OCI-LY3 (cell line): ENCODE data around the gene GSE1.
A peak's percentile ranks its signal among the peaks of the same experiment; 100 is the strongest.

Experiments used
- H2AFZ ChIP-seq: fragments of 200-600, 300-600 bp; shearing (Covaris generic); 2 replicates; pipeline ENCODE4 v1.6.0; 2014; ENCODE audit warnings: antibody characterized with exemption, low read depth, low read length
- H3K27ac ChIP-seq: fragments of 200-600, 300-600 bp; sonication (generic); 2 replicates; pipeline ENCODE4 v1.5.1; 2014; ENCODE audit warnings: mild to moderate bottlenecking, low read length, moderate library complexity, mixed read lengths
- H3K27me3 ChIP-seq: fragments of 200-600, 300-600 bp; sonication (generic); 2 replicates; pipeline ENCODE4 v1.6.1; 2014; ENCODE audit warnings: low read depth, low read length, mixed read lengths
- H3K36me3 ChIP-seq: fragments of 200-600, 300-600 bp; sonication (generic); replicated peaks from 2 replicates; pipeline ENCODE3; 2014; ENCODE audit warnings: low read depth, low read length, mixed read lengths
- H3K4me1 ChIP-seq: fragments of 300-600, 200-600 bp; sonication (generic); 2 replicates; pipeline ENCODE4 v1.6.1; 2014; ENCODE audit warnings: low read length, mixed read lengths
- H3K4me2 ChIP-seq: fragments of 200-600, 300-600 bp; sonication (generic); 2 replicates; pipeline ENCODE4 v1.6.1; 2014; ENCODE audit warnings: low read length, mixed read lengths
- H3K4me3 ChIP-seq: fragments of 300-600, 200-600 bp; sonication (generic); 2 replicates; pipeline ENCODE4 v1.5.1; 2014; ENCODE audit warnings: antibody characterized with exemption, mild to moderate bottlenecking, low read length, moderate library complexity
- H3K79me2 ChIP-seq: fragments of 300-600, 200-600 bp; shearing (Covaris generic); 2 replicates; pipeline ENCODE4 v1.6.1; 2014; ENCODE audit warnings: mild to moderate bottlenecking, low read length, mixed read lengths
- H3K9ac ChIP-seq: fragments of 300-600, 200-600 bp; shearing (Covaris generic); 2 replicates; pipeline ENCODE4 v1.6.0; 2014; ENCODE audit warnings: mild to moderate bottlenecking, low read length, moderate library complexity
- H3K9me3 ChIP-seq: fragments of 200-600, 300-600 bp; shearing (Covaris generic); 2 replicates; pipeline ENCODE4 v1.6.1; 2014; ENCODE audit warnings: low read length, mixed read lengths; ENCODE audit not compliant: insufficient read depth
- H4K20me1 ChIP-seq: fragments of 200-600, 300-600 bp; sonication (generic); 2 replicates; pipeline ENCODE4 v1.6.1; 2016; ENCODE audit warnings: low read length, mixed read lengths; ENCODE audit not compliant: insufficient read depth
- EZH2phosphoT487 ChIP-seq: fragments of 200-600 bp; shearing (Covaris generic); IDR thresholded peaks from 2 replicates; pipeline ENCODE4 v1.6.1; 2018; ENCODE audit warnings: antibody characterized with exemption, mixed run types, low read depth
- TF ChIP-seq, protein P1 (sequence below): fragments of 200-600, 300-600 bp; sonication (generic); IDR thresholded peaks from 2 replicates; pipeline ENCODE4 v1.5.1; 2014; ENCODE audit warnings: antibody characterized with exemption, low read length, low read depth

GSE1 gene

GRCh38 chr16:85632709-85633437 is 19.8 kb downstream of the GSE1 start:
- H3K4me3 ChIP-seq = no peak overlapping the region
- no peak overlapping the region for H3K27ac ChIP-seq
- peaks cover 98% of the 10 kb centered on the region for H4K20me1 ChIP-seq
- H2AFZ ChIP-seq = no peak overlapping the region
- H3K79me2 ChIP-seq = peaks cover 32% of the 10 kb centered on the region
- no peak overlapping the region for H3K4me2 ChIP-seq
- no peaks in the 10 kb centered on the region for H3K4me1 ChIP-seq
- peaks cover 8% of the 10 kb centered on the region; the same call in 1 of the 2 replicates for H3K9me3 ChIP-seq
- TF ChIP-seq, protein P1, sequence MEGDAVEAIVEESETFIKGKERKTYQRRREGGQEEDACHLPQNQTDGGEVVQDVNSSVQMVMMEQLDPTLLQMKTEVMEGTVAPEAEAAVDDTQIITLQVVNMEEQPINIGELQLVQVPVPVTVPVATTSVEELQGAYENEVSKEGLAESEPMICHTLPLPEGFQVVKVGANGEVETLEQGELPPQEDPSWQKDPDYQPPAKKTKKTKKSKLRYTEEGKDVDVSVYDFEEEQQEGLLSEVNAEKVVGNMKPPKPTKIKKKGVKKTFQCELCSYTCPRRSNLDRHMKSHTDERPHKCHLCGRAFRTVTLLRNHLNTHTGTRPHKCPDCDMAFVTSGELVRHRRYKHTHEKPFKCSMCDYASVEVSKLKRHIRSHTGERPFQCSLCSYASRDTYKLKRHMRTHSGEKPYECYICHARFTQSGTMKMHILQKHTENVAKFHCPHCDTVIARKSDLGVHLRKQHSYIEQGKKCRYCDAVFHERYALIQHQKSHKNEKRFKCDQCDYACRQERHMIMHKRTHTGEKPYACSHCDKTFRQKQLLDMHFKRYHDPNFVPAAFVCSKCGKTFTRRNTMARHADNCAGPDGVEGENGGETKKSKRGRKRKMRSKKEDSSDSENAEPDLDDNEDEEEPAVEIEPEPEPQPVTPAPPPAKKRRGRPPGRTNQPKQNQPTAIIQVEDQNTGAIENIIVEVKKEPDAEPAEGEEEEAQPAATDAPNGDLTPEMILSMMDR = no peak
- TF ChIP-seq EZH2phosphoT487 = no peak
- H3K9ac ChIP-seq = no peak overlapping the region
- H3K27me3 ChIP-seq = no peaks in the 10 kb centered on the region
- peaks cover 14% of the 10 kb centered on the region for H3K36me3 ChIP-seq

GRCh38 chr16:85633438-85633743 is 20.3 kb downstream of the GSE1 start:
- peaks cover 27% of the 10 kb centered on the region for H3K79me2 ChIP-seq
- peaks cover 8% of the 10 kb centered on the region; the same call in 1 of the 2 replicates for H3K9me3 ChIP-seq
- H3K9ac ChIP-seq = no peak overlapping the region
- H2AFZ ChIP-seq = no peak overlapping the region
- H3K27ac ChIP-seq = no peak overlapping the region
- H3K36me3 ChIP-seq = peaks cover 14% of the 10 kb centered on the region
- TF ChIP-seq EZH2phosphoT487 = no peak
- TF ChIP-seq, protein P1 = no peak
- H4K20me1 ChIP-seq = peaks cover 98% of the 10 kb centered on the region
- no peak overlapping the region for H3K4me3 ChIP-seq
- H3K4me2 ChIP-seq = no peak overlapping the region
- H3K4me1 ChIP-seq = no peaks in the 10 kb centered on the region
- H3K27me3 ChIP-seq = no peaks in the 10 kb centered on the region

GRCh38 chr16:85633888-85634287 is 20.8 kb downstream of the GSE1 start:
- Histone ChIP-seq H3K36me3 (peaks cover 13% of the 10 kb centered on the region), H3K79me2 (peaks cover 23% of the 10 kb centered on the region), H3K27ac (no peak overlapping the region), H3K27me3 (no peaks in the 10 kb centered on the region), H3K4me1 (no peaks in the 10 kb centered on the region), H4K20me1 (peaks cover 97% of the 10 kb centered on the region), H3K4me2 (no peak overlapping the region), H3K9me3 (peaks cover 8% of the 10 kb centered on the region; the same call in 1 of the 2 replicates), H3K4me3 (no peak overlapping the region), H2AFZ (no peak overlapping the region), H3K9ac (no peak overlapping the region)
- no peak for TF ChIP-seq EZH2phosphoT487
- TF ChIP-seq, protein P1 = no peak

DNA sequence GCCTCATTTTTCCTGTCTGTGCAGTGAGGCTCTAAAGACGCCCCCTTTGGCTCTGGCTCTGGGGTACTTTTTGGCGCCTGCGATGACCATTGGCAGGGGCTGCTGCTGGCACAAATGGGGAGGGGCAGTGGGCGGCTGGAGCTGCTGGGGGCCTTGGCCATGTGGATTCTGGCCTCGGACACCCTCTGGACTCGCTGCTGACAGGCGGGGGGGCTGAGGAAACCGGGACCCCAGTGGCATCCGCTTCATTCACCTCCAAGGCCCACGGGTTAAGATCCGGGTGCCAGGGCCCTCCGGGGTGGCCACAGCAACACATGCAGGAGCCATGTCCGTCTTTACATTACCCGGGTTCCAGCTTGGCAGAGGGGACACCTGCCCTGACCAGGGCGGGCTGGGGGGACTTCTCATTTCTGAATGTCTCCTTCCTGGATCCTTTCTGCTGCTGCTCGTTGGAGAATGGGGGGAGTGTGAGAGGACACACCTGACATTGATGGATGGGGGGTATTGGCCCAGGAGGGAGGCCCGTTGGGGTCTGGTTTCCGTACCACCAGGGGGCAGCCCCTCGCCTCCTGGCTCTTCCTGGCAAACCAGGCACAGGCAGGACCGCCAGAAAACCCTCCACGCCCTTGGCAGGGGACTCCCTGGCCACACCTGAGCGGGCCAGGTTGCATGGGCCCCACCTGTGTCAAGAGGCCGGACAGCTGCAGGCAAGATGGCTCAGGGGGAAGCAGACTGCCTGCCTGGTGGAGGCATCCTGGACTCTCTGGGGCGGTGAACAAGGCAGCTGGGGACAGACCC is 21.8 kb downstream of the GSE1 start:
- no peak overlapping the region for H3K9ac ChIP-seq
- no peak for TF ChIP-seq EZH2phosphoT487
- TF ChIP-seq, protein P1 = peak; percentile 33
- H3K9me3 ChIP-seq = 0 out of 2 replicates have a peak, but pooled peaks cover 3% of the 10 kb centered on the region
- peaks cover 3% of the 10 kb centered on the region for H3K36me3 ChIP-seq
- H3K79me2 ChIP-seq = peaks cover 13% of the 10 kb centered on the region
- no peak overlapping the region for H2AFZ ChIP-seq
- H3K4me2 ChIP-seq = no peak overlapping the region
- H3K4me3 ChIP-seq = no peak overlapping the region
- no peaks in the 10 kb centered on the region for H3K27me3 ChIP-seq
- H3K27ac ChIP-seq = no peak overlapping the region
- no peaks in the 10 kb centered on the region for H3K4me1 ChIP-seq
- peaks cover 96% of the 10 kb centered on the region for H4K20me1 ChIP-seq
